GM19351 (cell line): ENCODE results near the gene APEH.
A peak's percentile ranks its signal among the peaks of the same experiment; 100 is the strongest.
"Not testable (repeated sequence)": the region's sequence is repeated elsewhere in the genome, so short reads cannot be mapped to it uniquely, and the experiment has no call there.

Experiments
- ATAC-seq: cut with Tn5 transposase; IDR thresholded peaks from one replicate; pipeline ENCODE4 v1.9.1; 2021; ENCODE audit warnings: mild to moderate bottlenecking, moderate library complexity; ENCODE audit not compliant: unreplicated experiment

Gene APEH

DNA sequence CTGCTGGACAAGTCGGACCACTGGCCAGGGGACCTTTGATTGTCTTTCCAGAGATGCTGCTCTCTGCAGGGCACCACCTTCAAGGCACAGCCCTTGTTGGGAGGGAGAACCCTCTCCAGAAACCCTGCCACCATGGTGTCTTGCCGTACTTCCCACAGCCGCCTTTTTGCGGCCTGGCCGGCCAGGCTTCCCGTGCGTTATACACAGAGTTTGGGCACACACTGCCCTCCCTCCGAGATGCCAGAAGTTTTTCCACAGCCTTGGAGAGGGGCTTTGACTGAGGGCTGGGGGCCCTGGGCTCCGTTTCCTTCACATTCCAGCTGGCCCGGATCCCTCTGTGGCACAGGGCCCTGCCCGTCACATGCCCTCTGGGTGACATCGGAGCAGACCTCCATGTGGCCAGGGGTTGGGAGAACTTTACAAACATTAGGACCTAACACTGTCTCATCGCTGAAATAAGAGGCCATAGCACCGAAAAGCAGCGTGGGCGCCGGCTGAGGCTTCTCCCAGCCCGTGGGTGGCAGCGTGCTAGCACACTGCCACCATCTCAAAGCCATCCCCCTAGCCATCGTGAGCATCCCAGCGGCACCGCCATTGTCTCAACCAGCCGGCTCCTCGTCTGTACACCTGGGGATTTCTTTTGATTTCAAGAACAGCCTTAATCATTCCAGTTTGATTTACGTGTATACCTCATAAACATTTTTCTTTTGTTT, 6.3 kb upstream of the APEH start:
- no peak for ATAC-seq

DNA sequence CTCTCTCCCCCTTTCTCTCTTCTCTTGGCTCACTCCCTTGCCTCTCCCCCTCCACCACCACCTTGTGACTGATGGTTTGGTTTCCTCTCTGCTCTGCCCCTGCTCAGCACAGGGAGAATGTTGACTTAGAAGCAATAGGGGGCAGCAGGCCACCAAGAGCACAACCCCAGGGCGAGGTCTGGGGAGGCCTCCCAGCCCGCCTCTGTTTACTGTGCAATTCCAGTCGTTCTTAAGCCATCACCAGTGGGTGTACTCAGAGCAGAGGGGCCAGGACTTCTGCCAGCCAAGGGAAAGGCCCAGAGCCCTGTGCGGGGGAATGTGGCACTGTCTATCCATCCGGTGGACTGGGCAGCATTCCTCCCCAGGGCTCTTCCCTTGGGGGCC, 5.7 kb upstream of the APEH start:
- ATAC-seq = no peak

DNA sequence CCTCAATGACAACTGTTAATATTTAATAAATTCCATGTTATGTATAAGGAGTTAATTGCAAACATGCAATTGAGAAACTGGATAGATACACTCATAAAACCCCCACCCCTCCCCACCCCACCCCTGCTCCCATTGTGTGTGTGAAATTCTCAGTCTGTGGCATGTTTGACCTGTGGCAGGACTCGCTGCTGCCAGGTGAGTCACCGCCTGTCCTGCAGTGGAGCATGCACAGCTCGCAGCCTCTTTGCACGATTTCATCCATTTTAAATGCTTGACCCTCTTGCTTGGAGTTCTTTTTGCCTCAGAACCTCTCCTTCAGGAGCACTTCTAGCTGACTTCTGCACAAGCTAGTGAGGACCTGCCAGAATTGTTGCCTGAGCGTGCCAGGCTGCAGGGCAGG, 5.3 kb upstream of the APEH start:
- no peak for ATAC-seq

DNA sequence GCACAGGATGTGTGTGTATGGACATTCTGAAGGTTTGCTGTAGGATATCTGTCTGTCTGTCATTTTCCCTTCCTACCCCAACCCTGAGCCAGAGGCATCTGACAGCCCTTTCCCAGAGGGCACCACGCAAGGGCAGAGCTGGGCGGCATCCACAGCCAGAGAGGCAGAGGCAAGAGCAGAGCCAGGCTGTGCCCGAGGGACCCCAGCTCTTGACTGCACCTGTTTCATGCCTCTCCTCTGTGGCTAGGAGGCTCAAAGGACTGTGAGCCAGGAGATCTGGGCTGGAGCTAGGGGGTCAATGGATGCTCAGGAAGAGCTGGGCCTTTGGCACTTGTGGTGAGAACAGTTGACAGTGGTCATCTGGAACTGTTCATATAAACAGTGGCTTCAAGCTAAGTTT, 4.8 kb upstream of the APEH start:
- no peak for ATAC-seq

DNA sequence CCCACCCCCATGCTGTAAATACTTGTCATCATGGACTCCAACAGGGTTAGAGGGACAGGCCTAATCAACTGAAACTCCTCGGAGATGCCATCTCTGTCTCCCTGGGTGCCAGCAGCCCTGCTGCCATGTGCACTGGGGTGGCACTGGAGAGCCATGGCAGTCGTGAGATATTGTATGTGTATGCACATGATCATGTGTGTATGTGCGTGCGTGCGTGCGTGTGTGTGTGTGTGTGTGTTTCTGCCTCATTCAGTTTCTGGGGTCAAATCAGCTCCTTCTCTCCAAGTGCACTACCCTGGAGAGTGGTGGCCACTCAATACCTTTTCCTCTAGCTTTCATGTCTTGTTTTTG, 3.2 kb upstream of the APEH start:
- no peak for ATAC-seq

GRCh38 chr3:49671291-49672288, 2.6 kb upstream of the APEH start:
- ATAC-seq = no peak

GRCh38 chr3:49673121-49673714, 933 bp upstream of the APEH start:
- ATAC-seq = no peak

GRCh38 chr3:49674497-49674983, 389 bp downstream of the APEH start:
- ATAC-seq = peak; percentile 18

GRCh38 chr3:49675912-49676311, 1.8 kb downstream of the APEH start:
- ATAC-seq = no peak

- ATAC-seq = no peak
These were observed 6.5 kb downstream of the APEH start for GRCh38 chr3:49680493-49681231.

- ATAC-seq = no peak
These were observed 7.0 kb downstream of the APEH start for GRCh38 chr3:49681232-49681522.

GRCh38 chr3:49681543-49681942, 7.4 kb downstream of the APEH start:
- ATAC-seq = no peak

- no peak for ATAC-seq
These were observed 9.0 kb downstream of the APEH start for GRCh38 chr3:49683162-49683561.

DNA sequence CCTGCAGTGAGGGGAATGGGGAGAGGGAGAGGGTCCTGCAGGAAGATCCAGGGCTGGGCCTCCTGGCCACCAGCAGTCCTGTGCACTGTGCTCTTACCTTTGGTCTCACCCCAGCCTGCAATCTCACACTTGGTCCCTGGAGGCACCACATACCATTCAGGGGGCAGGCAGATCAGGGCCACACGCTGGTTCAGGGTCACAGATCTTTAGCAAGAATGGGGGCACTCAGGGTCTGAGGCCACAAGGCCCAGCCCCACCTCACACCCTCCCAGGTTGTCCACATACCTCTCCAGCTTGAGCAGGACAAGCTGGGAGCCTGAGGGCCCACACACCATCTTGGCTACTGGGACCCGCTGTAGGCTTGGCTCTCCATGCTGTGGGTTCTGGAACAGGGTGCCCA, 10.3 kb downstream of the APEH start:
- not testable (repeated sequence) for ATAC-seq

GRCh38 chr3:49685103-49685502, 11.0 kb downstream of the APEH start:
- not testable (repeated sequence) for ATAC-seq

DNA sequence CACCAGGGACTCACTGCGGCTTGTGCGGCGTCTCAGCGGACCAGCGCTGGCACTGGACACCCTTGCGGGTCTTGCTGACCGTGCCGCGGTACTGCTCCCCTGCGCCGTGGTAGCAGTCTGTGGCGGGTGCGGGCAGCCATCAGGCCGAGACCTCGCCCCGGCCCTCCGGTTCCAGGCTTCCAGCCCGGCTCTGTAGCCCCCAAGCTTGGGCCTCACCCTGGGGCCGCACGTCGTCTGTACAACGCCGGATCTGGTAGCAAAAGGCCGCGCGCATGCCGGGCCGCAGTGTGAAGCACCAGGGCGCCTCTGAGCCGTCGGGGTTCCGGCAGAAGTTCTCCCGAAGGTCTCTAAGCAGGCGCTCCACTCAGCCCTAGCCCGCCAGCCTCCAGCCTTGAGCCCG, 11.7 kb downstream of the APEH start:
- not testable (repeated sequence) for ATAC-seq

- ATAC-seq = not testable (repeated sequence)
These were observed 12.2 kb downstream of the APEH start for GRCh38 chr3:49686346-49686745.

DNA sequence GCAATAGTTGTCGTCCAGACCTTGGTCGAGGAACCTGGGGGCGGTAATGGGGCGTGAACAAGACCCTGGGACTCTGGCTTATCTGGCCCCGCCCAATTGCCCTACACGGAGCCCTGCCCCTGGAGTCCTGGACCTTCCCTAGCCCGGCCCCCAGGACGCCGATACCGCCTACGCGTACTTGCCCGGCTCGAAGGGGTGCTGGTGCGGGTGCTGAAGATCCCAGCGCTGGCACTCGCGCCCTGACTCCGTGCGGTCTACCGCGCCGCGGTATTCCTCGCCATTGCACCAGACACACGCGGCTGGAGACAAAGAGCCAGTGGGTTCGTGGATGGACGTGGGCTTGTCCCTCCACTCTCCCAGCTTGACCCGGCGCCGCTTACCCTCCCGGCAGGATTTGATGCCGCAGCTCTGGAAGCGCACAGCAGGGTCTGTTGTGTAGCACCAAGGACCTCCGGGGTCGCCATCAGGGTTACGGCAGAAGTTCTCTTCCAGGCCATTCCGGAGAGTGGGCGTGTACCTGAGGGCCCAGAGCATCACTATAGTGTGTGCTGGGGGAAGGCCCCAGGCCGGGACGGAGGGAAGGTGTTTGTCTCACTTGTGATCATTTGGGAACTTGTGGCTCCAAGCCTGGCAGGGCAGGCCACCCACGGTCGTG, 12.7 kb downstream of the APEH start:
- not testable (repeated sequence) for ATAC-seq

DNA sequence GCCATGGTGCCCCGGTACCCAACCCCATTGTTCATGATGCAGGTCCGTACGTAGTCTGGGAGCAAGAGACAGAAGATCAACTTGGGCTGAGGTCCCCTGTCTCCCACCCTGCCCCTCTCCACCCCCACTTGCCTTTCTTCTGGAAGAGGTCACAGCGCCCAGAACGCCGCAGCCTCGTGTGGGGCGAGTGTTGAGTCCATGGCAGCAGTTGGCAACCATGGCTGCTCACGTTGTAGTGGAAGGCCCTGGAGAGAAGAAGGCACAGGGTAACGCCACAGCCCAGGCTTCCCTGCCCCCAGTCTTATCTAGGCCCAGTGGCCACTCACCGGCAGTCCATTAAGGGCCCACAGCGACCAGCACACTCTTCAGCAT, 13.3 kb downstream of the APEH start:
- ATAC-seq = not testable (repeated sequence)

DNA sequence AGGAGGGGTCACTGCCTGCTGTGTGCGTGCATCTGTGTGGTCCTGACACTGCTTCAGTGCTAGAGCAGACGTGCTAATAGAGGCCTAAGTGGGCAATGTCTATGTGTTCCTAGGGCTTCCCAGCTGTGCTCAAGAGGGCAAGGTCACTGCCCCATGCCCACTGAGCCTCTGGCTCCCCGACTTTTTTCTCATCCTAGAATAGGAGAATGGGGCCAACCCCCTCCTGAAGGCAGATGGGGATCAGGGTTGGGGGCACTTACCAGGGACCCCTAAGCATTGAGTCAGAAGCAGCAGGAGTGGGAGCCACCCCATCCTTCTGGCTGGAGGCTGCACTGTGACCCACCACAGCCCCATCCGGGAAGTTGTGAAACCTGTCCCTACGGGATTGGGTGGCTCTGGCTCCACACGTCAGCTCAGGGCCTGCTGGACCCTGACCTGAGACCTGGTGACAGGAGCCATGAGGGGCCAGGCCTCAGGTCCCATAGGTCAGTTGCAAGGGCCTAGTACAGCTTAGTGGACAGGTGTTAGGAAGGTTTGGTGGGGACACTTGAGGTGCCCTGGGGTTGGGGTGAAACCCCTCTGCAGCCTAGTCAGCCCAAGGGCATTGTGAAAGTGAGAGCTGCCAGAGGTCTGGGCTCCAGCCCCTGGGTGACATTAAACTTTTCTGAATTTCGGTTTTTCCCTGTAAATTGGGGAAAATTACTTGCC, 14.3 kb downstream of the APEH start:
- peak; percentile 8 for ATAC-seq
